Activated effector memory CD4-positive, alpha-beta T cell treated with Interleukin-2 at 50 U/mL for 16 hours (primary cell): ENCODE data around the gene VWCE.

Experiments used
- DNase-seq: peaks from one replicate; pipeline ENCODE4 v3.0.0-alpha.2; 2020

VWCE gene

GRCh38 chr11:61328351-61328750 lies 33.2 kb upstream of the VWCE start:
- no peak for DNase-seq

GRCh38 chr11:61327669-61328071 lies 32.6 kb upstream of the VWCE start:
- DNase-seq: no peak

- no peak for DNase-seq
These were observed 30.7 kb upstream of the VWCE start for GRCh38 chr11:61325649-61326414.

GRCh38 chr11:61315260-61315659 lies 20.1 kb upstream of the VWCE start:
- DNase-seq: no peak

- no peak for DNase-seq
These were observed 15.6 kb upstream of the VWCE start for GRCh38 chr11:61310749-61311148.

GRCh38 chr11:61309739-61310138 lies 14.6 kb upstream of the VWCE start:
- DNase-seq: no peak

- DNase-seq: no peak
These were observed 14.0 kb upstream of the VWCE start for GRCh38 chr11:61309141-61309540.

- DNase-seq: no peak
These were observed 12.2 kb upstream of the VWCE start for GRCh38 chr11:61307354-61307753.

GRCh38 chr11:61306221-61306620 lies 11.1 kb upstream of the VWCE start:
- DNase-seq: no peak

- no peak for DNase-seq
These were observed 10.3 kb upstream of the VWCE start for GRCh38 chr11:61305417-61305816.

- no peak for DNase-seq
These were observed 8.6 kb upstream of the VWCE start for GRCh38 chr11:61303725-61304124.

- DNase-seq: no peak
These were observed 7.4 kb upstream of the VWCE start for GRCh38 chr11:61302550-61302949.

GRCh38 chr11:61298663-61299244 lies 3.6 kb upstream of the VWCE start:
- DNase-seq: no peak

GRCh38 chr11:61297746-61298145 lies 2.6 kb upstream of the VWCE start:
- no peak for DNase-seq

GRCh38 chr11:61297341-61297740 lies 2.2 kb upstream of the VWCE start:
- DNase-seq: no peak

GRCh38 chr11:61295596-61295926 lies 445 bp upstream of the VWCE start:
- no peak for DNase-seq

- no peak for DNase-seq
These were observed 1.0 kb downstream of the VWCE start for GRCh38 chr11:61293867-61294716.

GRCh38 chr11:61292356-61292755 lies 2.8 kb downstream of the VWCE start:
- no peak for DNase-seq

GRCh38 chr11:61290905-61291690 lies 4.0 kb downstream of the VWCE start:
- DNase-seq: no peak

GRCh38 chr11:61287338-61287977 lies 7.7 kb downstream of the VWCE start:
- no peak for DNase-seq

GRCh38 chr11:61283613-61284012 lies 11.5 kb downstream of the VWCE start:
- no peak for DNase-seq

GRCh38 chr11:61281581-61282250 lies 13.4 kb downstream of the VWCE start:
- no peak for DNase-seq
